Parathyroid adenoma (tissue), 2 donors: ENCODE results near the gene LHX6.

Source experiments
- H2AFZ ChIP-seq: fragments of 300-600 bp; sonication (generic); one replicate; pipeline ENCODE4 v1.7.0; 2017; ENCODE audit warnings: antibody characterized with exemption, mild to moderate bottlenecking
- H3K27ac ChIP-seq: fragments of 300-600 bp; sonication (generic); one replicate; pipeline ENCODE4 v1.7.0; 2017
- H3K27me3 ChIP-seq: fragments of 300-600 bp; sonication (generic); one replicate; pipeline ENCODE4 v1.7.0; 2017; ENCODE audit warnings: low read length; ENCODE audit not compliant: control insufficient read depth, insufficient read depth
- H3K36me3 ChIP-seq: fragments of 300-600 bp; sonication (generic); one replicate; pipeline ENCODE4 v1.7.0; 2017; ENCODE audit warnings: low read length; ENCODE audit not compliant: control insufficient read depth, insufficient read depth
- H3K4me1 ChIP-seq: fragments of 300-600 bp; sonication (generic); one replicate; pipeline ENCODE4 v1.7.0; 2017; ENCODE audit warnings: control low read depth
- H3K4me2 ChIP-seq: fragments of 300-600 bp; sonication (generic); one replicate; pipeline ENCODE4 v1.7.0; 2017; ENCODE audit warnings: low read length
- H3K4me3 ChIP-seq: fragments of 300-600 bp; sonication (generic); one replicate; pipeline ENCODE4 v1.7.0; 2017; ENCODE audit warnings: low read depth, low read length
- H3K79me2 ChIP-seq: fragments of 300-600 bp; sonication (generic); one replicate; pipeline ENCODE4 v1.7.0; 2017; ENCODE audit warnings: control low read depth
- H3K9ac ChIP-seq: fragments of 300-600 bp; sonication (generic); one replicate; pipeline ENCODE4 v1.7.0; 2017; ENCODE audit warnings: mild to moderate bottlenecking
- H3K9me3 ChIP-seq: fragments of 300-600 bp; sonication (generic); one replicate; pipeline ENCODE4 v1.7.0; 2017; ENCODE audit warnings: low read length; ENCODE audit not compliant: control insufficient read depth
- CTCF ChIP-seq: fragments of 300-600 bp; sonication (generic); IDR thresholded peaks from one replicate; pipeline ENCODE4 v1.7.0; 2017; ENCODE audit warnings: antibody characterized with exemption, mild to moderate bottlenecking
- donor health status: primary hyperparathyroidism.

Gene LHX6

GRCh38 chr9:122262073-122262472 is 33.3 kb upstream of the LHX6 start:
- no peaks in the 10 kb centered on the region for H3K9me3 ChIP-seq
- no peaks in the 10 kb centered on the region for H3K27me3 ChIP-seq
- H3K4me2 ChIP-seq: no peak overlapping the region
- H2AFZ ChIP-seq: no peak overlapping the region
- H3K79me2 ChIP-seq: peaks cover 7% of the 10 kb centered on the region
- H3K27ac ChIP-seq: no peak overlapping the region
- no peak overlapping the region for H3K4me3 ChIP-seq
- no peak for TF ChIP-seq CTCF
- H3K36me3 ChIP-seq: no peaks in the 10 kb centered on the region
- peaks cover 4% of the 10 kb centered on the region for H3K4me1 ChIP-seq
- H3K9ac ChIP-seq: no peak overlapping the region

GRCh38 chr9:122261469-122261881 is 32.7 kb upstream of the LHX6 start:
- H3K27me3 ChIP-seq: no peaks in the 10 kb centered on the region
- H3K79me2 ChIP-seq: peaks cover 7% of the 10 kb centered on the region
- H3K4me1 ChIP-seq: peaks cover 4% of the 10 kb centered on the region
- H3K9me3 ChIP-seq: no peaks in the 10 kb centered on the region
- H3K27ac ChIP-seq: no peak overlapping the region
- H3K4me3 ChIP-seq: no peak overlapping the region
- no peak overlapping the region for H3K9ac ChIP-seq
- H2AFZ ChIP-seq: no peak overlapping the region
- TF ChIP-seq CTCF: no peak
- no peaks in the 10 kb centered on the region for H3K36me3 ChIP-seq
- H3K4me2 ChIP-seq: no peak overlapping the region

GRCh38 chr9:122258886-122259415 is 30.2 kb upstream of the LHX6 start:
- H3K4me3 ChIP-seq: no peak overlapping the region
- H3K4me2 ChIP-seq: no peak overlapping the region
- no peaks in the 10 kb centered on the region for H3K9me3 ChIP-seq
- H3K36me3 ChIP-seq: no peaks in the 10 kb centered on the region
- H3K79me2 ChIP-seq: peaks cover 3% of the 10 kb centered on the region
- H3K27ac ChIP-seq: no peak overlapping the region
- no peak for TF ChIP-seq CTCF
- H3K9ac ChIP-seq: no peak overlapping the region
- peaks cover 3% of the 10 kb centered on the region for H3K4me1 ChIP-seq
- no peak overlapping the region for H2AFZ ChIP-seq
- no peaks in the 10 kb centered on the region for H3K27me3 ChIP-seq

DNA sequence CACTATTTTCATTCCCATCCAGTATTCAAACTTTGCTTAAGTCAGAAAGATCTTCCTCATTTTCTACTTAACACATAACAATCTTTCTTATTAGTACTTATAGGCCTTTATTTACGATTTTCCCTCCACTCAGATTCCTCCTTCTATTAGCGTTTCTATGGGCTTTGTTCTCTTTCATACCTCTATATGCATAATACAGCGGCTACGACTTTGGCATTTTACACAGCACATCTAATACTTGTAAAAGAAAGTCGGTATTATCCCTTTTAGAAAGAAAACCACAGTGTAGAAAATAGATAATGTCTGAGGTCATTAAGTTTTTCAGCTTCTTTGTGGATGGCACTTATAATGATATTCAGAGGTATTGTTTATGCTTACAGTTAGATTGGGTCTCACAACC is 27.4 kb upstream of the LHX6 start:
- Histone ChIP-seq H3K4me3 (no peak overlapping the region), H2AFZ (no peak overlapping the region), H3K27me3 (no peaks in the 10 kb centered on the region), H3K27ac (no peak overlapping the region), H3K9me3 (no peaks in the 10 kb centered on the region), H3K9ac (no peak overlapping the region), H3K36me3 (no peaks in the 10 kb centered on the region), H3K4me2 (no peak overlapping the region), H3K79me2 (no peaks in the 10 kb centered on the region), H3K4me1 (no peaks in the 10 kb centered on the region)
- no peak for TF ChIP-seq CTCF

GRCh38 chr9:122254761-122255160 is 26.0 kb upstream of the LHX6 start:
- no peak overlapping the region for H3K4me3 ChIP-seq
- H3K9ac ChIP-seq: no peak overlapping the region
- no peaks in the 10 kb centered on the region for H3K79me2 ChIP-seq
- H3K9me3 ChIP-seq: no peaks in the 10 kb centered on the region
- H3K4me1 ChIP-seq: no peaks in the 10 kb centered on the region
- no peak overlapping the region for H3K27ac ChIP-seq
- no peak overlapping the region for H2AFZ ChIP-seq
- no peak overlapping the region for H3K4me2 ChIP-seq
- TF ChIP-seq CTCF: no peak
- no peaks in the 10 kb centered on the region for H3K27me3 ChIP-seq
- no peaks in the 10 kb centered on the region for H3K36me3 ChIP-seq
